Loucy (cell line): Measurements from ENCODE around the gene SPEM1.

Experiments used
- EZH2phosphoT487 ChIP-seq: fragments of 200-600 bp; IDR thresholded peaks from 2 replicates; pipeline ENCODE4 v1.6.1; 2018; ENCODE audit warnings: antibody characterized with exemption, mild to moderate bottlenecking, moderate library complexity, borderline replicate concordance
- TF ChIP-seq, protein P1 (sequence below): fragments of 200-600 bp; sonication (generic); conservative IDR thresholded peaks from 2 replicates; pipeline ENCODE4 v1.5.1; 2014; ENCODE audit warnings: mild to moderate bottlenecking, antibody characterized with exemption, low read length

DNA sequence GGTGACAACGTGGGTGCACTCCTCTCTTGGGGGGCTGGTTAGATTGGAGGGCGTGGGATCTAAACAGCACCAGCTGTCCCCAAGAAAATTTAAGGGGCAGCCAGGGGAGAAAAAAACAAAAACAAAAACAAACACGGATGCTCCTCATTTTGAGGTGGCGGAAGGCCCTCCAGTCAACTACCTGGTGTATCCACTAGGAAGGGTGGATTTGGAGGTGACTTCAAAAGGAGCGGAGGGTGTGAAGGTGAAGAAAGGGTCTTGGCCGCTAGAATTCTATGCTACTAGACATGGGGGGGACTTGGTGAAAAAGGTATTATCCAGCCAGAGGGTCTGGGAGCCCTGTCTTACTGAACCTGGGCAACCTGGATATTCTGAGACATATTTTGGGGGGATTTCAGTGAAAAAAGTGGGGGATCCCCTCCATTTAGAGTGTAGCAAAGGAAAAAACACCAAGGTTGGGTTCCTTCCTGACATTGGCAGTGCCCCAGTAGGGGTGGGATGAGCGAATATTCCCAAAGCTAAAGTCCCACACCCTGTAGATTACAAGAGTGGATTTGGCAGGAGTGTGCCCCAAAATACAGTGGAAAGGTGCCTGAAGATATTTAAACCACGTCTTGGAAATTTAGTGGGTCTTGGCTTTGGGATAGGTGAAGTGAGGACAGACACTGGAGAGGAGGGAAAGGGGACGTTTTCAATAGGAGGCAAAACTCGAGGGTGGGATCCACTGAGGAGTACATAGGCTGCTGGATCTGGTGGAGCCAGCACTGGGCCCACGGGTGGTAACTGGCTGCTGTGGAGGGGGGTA is 18.7 kb downstream of the SPEM1 start:
- TF ChIP-seq, protein P1, sequence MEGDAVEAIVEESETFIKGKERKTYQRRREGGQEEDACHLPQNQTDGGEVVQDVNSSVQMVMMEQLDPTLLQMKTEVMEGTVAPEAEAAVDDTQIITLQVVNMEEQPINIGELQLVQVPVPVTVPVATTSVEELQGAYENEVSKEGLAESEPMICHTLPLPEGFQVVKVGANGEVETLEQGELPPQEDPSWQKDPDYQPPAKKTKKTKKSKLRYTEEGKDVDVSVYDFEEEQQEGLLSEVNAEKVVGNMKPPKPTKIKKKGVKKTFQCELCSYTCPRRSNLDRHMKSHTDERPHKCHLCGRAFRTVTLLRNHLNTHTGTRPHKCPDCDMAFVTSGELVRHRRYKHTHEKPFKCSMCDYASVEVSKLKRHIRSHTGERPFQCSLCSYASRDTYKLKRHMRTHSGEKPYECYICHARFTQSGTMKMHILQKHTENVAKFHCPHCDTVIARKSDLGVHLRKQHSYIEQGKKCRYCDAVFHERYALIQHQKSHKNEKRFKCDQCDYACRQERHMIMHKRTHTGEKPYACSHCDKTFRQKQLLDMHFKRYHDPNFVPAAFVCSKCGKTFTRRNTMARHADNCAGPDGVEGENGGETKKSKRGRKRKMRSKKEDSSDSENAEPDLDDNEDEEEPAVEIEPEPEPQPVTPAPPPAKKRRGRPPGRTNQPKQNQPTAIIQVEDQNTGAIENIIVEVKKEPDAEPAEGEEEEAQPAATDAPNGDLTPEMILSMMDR = no peak
- TF ChIP-seq EZH2phosphoT487 = no peak
